ENCODE measurements around the gene DNAH8.

Gene DNAH8

GRCh38 chr6:39073471-39074355, 358.6 kb downstream of the DNAH8 start:
- Histone ChIP-seq H3K79me2 (ENCODE audit: insufficient read depth, low read length) (no peaks in the 10 kb centered on the region), H3K27me3 (ENCODE audit: low read length) (no peaks in the 10 kb centered on the region), H2AFZ (ENCODE audit: low read depth, low read length, severe bottlenecking) (no peak overlapping the region), H3K27ac (ENCODE audit: low read depth, low read length) (no peak overlapping the region), H3K4me2 (ENCODE audit: low read depth, low read length, poor library complexity, severe bottlenecking) (no peak overlapping the region), H3K9ac (ENCODE audit: low read length) (no peak overlapping the region), H3K9me2 (replicated peaks; ENCODE audit: insufficient read depth, low read length) (no peaks in the 10 kb centered on the region), H3K9me3 (ENCODE audit: insufficient read depth, low read length) (no peaks in the 10 kb centered on the region), H3F3A (ENCODE audit: insufficient read depth) (no peaks in the 10 kb centered on the region), H4K20me1 (ENCODE audit: low read depth, low read length) (no peaks in the 10 kb centered on the region), H3K4me3 (ENCODE audit: insufficient read depth, low read length, poor library complexity, severe bottlenecking) (no peak overlapping the region), H3K36me3 (ENCODE audit: low read length) (no peaks in the 10 kb centered on the region)
- TF ChIP-seq EZH2phosphoT487 (conservative IDR thresholded peaks at IDR 0.05; ENCODE audit: low read length) (no peak), CTCF (IDR thresholded peaks at IDR 0.05; ENCODE audit: insufficient read depth, low read length, poor library complexity, severe bottlenecking) (no peak)

- no peaks in the 10 kb centered on the region for H3K9me3 ChIP-seq (ENCODE audit: insufficient read depth, low read length)
- no peaks in the 10 kb centered on the region for H3K9me2 ChIP-seq (replicated peaks; ENCODE audit: insufficient read depth, low read length)
- H3K27me3 ChIP-seq (ENCODE audit: low read length), result no peaks in the 10 kb centered on the region
Measured at GRCh38 chr6:39074486-39074885, 359.4 kb downstream of the DNAH8 start.

GRCh38 chr6:39075010-39075686, 360.0 kb downstream of the DNAH8 start:
- Histone ChIP-seq H3K27ac (ENCODE audit: low read depth, low read length) (no peak overlapping the region), H4K20me1 (ENCODE audit: low read depth, low read length) (no peaks in the 10 kb centered on the region), H3K9ac (ENCODE audit: low read length) (no peak overlapping the region), H3K9me2 (replicated peaks; ENCODE audit: insufficient read depth, low read length) (no peaks in the 10 kb centered on the region), H3K9me3 (ENCODE audit: insufficient read depth, low read length) (no peaks in the 10 kb centered on the region), H3K4me2 (ENCODE audit: low read depth, low read length, poor library complexity, severe bottlenecking) (no peak overlapping the region), H2AFZ (ENCODE audit: low read depth, low read length, severe bottlenecking) (no peak overlapping the region), H3K4me3 (ENCODE audit: insufficient read depth, low read length, poor library complexity, severe bottlenecking) (no peak overlapping the region), H3K27me3 (ENCODE audit: low read length) (no peaks in the 10 kb centered on the region), H3F3A (ENCODE audit: insufficient read depth) (no peaks in the 10 kb centered on the region), H3K36me3 (ENCODE audit: low read length) (no peaks in the 10 kb centered on the region), H3K79me2 (ENCODE audit: insufficient read depth, low read length) (no peaks in the 10 kb centered on the region)
- TF ChIP-seq CTCF (IDR thresholded peaks at IDR 0.05; ENCODE audit: insufficient read depth, low read length, poor library complexity, severe bottlenecking), result no peak
- TF ChIP-seq EZH2phosphoT487 (conservative IDR thresholded peaks at IDR 0.05; ENCODE audit: low read length), result no peak

More at GRCh38 chr6:39074486-39074885, 359.4 kb downstream of the DNAH8 start:
- Histone ChIP-seq H2AFZ (ENCODE audit: low read depth, low read length, severe bottlenecking) (no peak overlapping the region), H3K4me3 (ENCODE audit: insufficient read depth, low read length, poor library complexity, severe bottlenecking) (no peak overlapping the region), H3K4me2 (ENCODE audit: low read depth, low read length, poor library complexity, severe bottlenecking) (no peak overlapping the region), H4K20me1 (ENCODE audit: low read depth, low read length) (no peaks in the 10 kb centered on the region), H3K36me3 (ENCODE audit: low read length) (no peaks in the 10 kb centered on the region), H3F3A (ENCODE audit: insufficient read depth) (no peaks in the 10 kb centered on the region), H3K27ac (ENCODE audit: low read depth, low read length) (no peak overlapping the region), H3K79me2 (ENCODE audit: insufficient read depth, low read length) (no peaks in the 10 kb centered on the region), H3K9ac (ENCODE audit: low read length) (no peak overlapping the region)
- TF ChIP-seq EZH2phosphoT487 (conservative IDR thresholded peaks at IDR 0.05; ENCODE audit: low read length) (no peak), CTCF (IDR thresholded peaks at IDR 0.05; ENCODE audit: insufficient read depth, low read length, poor library complexity, severe bottlenecking) (no peak)

All from SU-DHL-6 (cell line).